GM23338 (cell line): Measurements from ENCODE around the gene LAMB3. TPM values are rescaled to one million over a fixed set of nuclear protein-coding genes. Genes with fewer than 3 reads are reported as not detected.

Source experiments
- ATAC-seq: fragments of 200-7000 bp; cut with Tn5 transposase; 3 replicates; pipeline ENCODE4 v1.9.1; 2020
- DNase-seq: peaks from one replicate; pipeline ENCODE4 v3.0.0-alpha.2; 2015; ENCODE audit warnings: low spot score
- H2AFZ ChIP-seq: fragments of 200-600 bp; sonication (generic); 2 replicates; pipeline ENCODE4 v1.8.0; 2016; ENCODE audit warnings: antibody characterized with exemption, mild to moderate bottlenecking, moderate library complexity
- H3F3A ChIP-seq: fragments of 200-600 bp; sonication (generic); replicated peaks from 2 replicates; pipeline ENCODE4 v1.8.0; 2017; ENCODE audit warnings: antibody characterized with exemption, mixed run types, low read depth
- H3K27ac ChIP-seq: fragments of 200-600 bp; sonication (generic); 2 replicates; pipeline ENCODE4 v1.6.1; 2016; ENCODE audit warnings: low read depth
- H3K27me3 ChIP-seq: fragments of 200-600 bp; sonication (generic); 2 replicates; pipeline ENCODE4 v1.8.0; 2016; ENCODE audit warnings: mild to moderate bottlenecking, mixed run types, moderate library complexity; ENCODE audit not compliant: insufficient read depth
- H3K36me3 ChIP-seq: fragments of 200-600 bp; sonication (generic); 2 replicates; pipeline ENCODE4 v1.8.0; 2016; ENCODE audit warnings: mild to moderate bottlenecking; ENCODE audit not compliant: insufficient read depth
- H3K4me1 ChIP-seq: fragments of 200-600 bp; sonication (generic); 2 replicates; pipeline ENCODE4 v1.8.0; 2016; ENCODE audit warnings: mild to moderate bottlenecking, moderate library complexity; ENCODE audit not compliant: insufficient read depth
- H3K4me2 ChIP-seq: fragments of 200-600 bp; sonication (generic); 2 replicates; pipeline ENCODE4 v1.7.1; 2017; ENCODE audit warnings: mixed run types
- H3K4me3 ChIP-seq: fragments of 200-600 bp; sonication (generic); 2 replicates; pipeline ENCODE4 v1.6.1; 2016; ENCODE audit warnings: mixed run types
- H3K79me2 ChIP-seq: fragments of 200-600 bp; sonication (generic); replicated peaks from 2 replicates; pipeline ENCODE4 v1.8.0; 2017; ENCODE audit warnings: mild to moderate bottlenecking; ENCODE audit not compliant: insufficient read depth
- H3K9me2 ChIP-seq: fragments of 200-600 bp; sonication (generic); 2 replicates; pipeline ENCODE4 v1.8.0; 2017; ENCODE audit not compliant: insufficient read depth
- H4K20me1 ChIP-seq: fragments of 200-600 bp; sonication (generic); replicated peaks from 2 replicates; pipeline ENCODE4 v1.8.0; 2017; ENCODE audit warnings: mild to moderate bottlenecking; ENCODE audit not compliant: insufficient read depth
- H3K27ac Mint-ChIP-seq: 2 replicates; pipeline ENCODE4 v1.8.0; 2020; ENCODE audit warnings: inconsistent platforms, mild to moderate bottlenecking, moderate library complexity, mixed read lengths
- H3K27me3 Mint-ChIP-seq: 3 replicates; pipeline ENCODE4 v1.8.0; 2022; ENCODE audit warnings: low read depth, mild to moderate bottlenecking, moderate library complexity, mixed read lengths, inconsistent platforms; ENCODE audit not compliant: insufficient read depth, poor library complexity
- H3K36me3 Mint-ChIP-seq: 3 replicates; pipeline ENCODE4 v1.8.0; 2021; ENCODE audit warnings: low read depth, mild to moderate bottlenecking, inconsistent platforms, moderate library complexity, mixed read lengths
- H3K4me1 Mint-ChIP-seq: 3 replicates; pipeline ENCODE4 v1.8.0; 2020; ENCODE audit warnings: mild to moderate bottlenecking, inconsistent platforms, mixed read lengths
- H3K4me3 Mint-ChIP-seq: 3 replicates; pipeline ENCODE4 v1.8.0; 2021; ENCODE audit warnings: moderate library complexity, mild to moderate bottlenecking, inconsistent platforms, mixed read lengths
- H3K9me3 Mint-ChIP-seq: 3 replicates; pipeline ENCODE4 v1.8.0; 2020; ENCODE audit warnings: moderate library complexity, mild to moderate bottlenecking, inconsistent platforms, mixed read lengths
- CREB1 ChIP-seq: fragments of 250-450 bp; sonication (Bioruptor Pico); IDR thresholded peaks from 2 replicates; pipeline ENCODE4 v1.5.0; 2020; ENCODE audit warnings: low read depth, mild to moderate bottlenecking, moderate library complexity
- CTCF ChIP-seq, 2 experiments: fragments of 200-600 bp in 1 of 2; sonication (generic) in 1 of 2; conservative IDR thresholded peaks; 2 replicates each; pipeline versions ENCODE4 v1.5.1 to v1.6.1; 2016 to 2017; ENCODE audit warnings: antibody characterized with exemption in 2 of 2, low read depth in 2 of 2, mild to moderate bottlenecking in 2 of 2, moderate library complexity in 1 of 2
- ETS1 ChIP-seq: IDR thresholded peaks from 2 replicates; pipeline ENCODE4 v1.6.1; 2016; ENCODE audit warnings: antibody characterized with exemption
- EZH2 ChIP-seq: fragments of 200-600 bp; sonication (generic); IDR thresholded peaks from one replicate; pipeline ENCODE4 v1.8.0; 2017; ENCODE audit warnings: antibody characterized with exemption, mild to moderate bottlenecking, low read depth; ENCODE audit not compliant: unreplicated experiment
- EZH2phosphoT487 ChIP-seq: fragments of 200-600 bp; sonication (generic); IDR thresholded peaks from one replicate; pipeline ENCODE4 v1.8.1; 2018; ENCODE audit warnings: antibody characterized with exemption; ENCODE audit not compliant: unreplicated experiment
- JUNB ChIP-seq: IDR thresholded peaks from one replicate; pipeline ENCODE4 v1.6.1; 2016; ENCODE audit warnings: antibody characterized with exemption; ENCODE audit not compliant: unreplicated experiment
- NANOG ChIP-seq: IDR thresholded peaks from 2 replicates; pipeline ENCODE4 v1.6.1; 2016; ENCODE audit warnings: antibody characterized with exemption, borderline replicate concordance
- REST ChIP-seq: IDR thresholded peaks from one replicate; pipeline ENCODE4 v1.6.1; 2018; ENCODE audit warnings: antibody characterized with exemption; ENCODE audit not compliant: unreplicated experiment
- STAT1 ChIP-seq: IDR thresholded peaks from one replicate; pipeline ENCODE4 v1.6.1; 2016; ENCODE audit warnings: antibody characterized with exemption; ENCODE audit not compliant: unreplicated experiment
- ZNF331 ChIP-seq: fragments of 250-450 bp; sonication (Bioruptor Pico); IDR thresholded peaks from 2 replicates; pipeline ENCODE4 v1.5.0; 2020; ENCODE audit warnings: low read depth, mild to moderate bottlenecking, moderate library complexity
- polyA plus RNA-seq: library from polyadenylated mRNA; unstranded; fragments of >200 nt; fragmentation: Nextera tagmentation; extraction: Ambion mirVana; gene quantifications from 2 replicates; pipeline ENCODE4 v1.2.1, GENCODE V29; 2016
- total RNA-seq: library from RNA; depleted of rRNA; stranded (reverse); fragments of >200 nt; shearing (Covaris generic); gene quantifications from 2 replicates; pipeline ENCODE4 v1.2.3, GENCODE V29; 2014

The LAMB3 gene
- total and polyA plus RNA-seq, 2 experiments from 2014 or later: 0.05 to 0.52 TPM

GRCh38 chr1:209614906-209615305 is 37.3 kb downstream of the LAMB3 start (continued):
- no peak for TF ChIP-seq REST
- no peak for TF ChIP-seq ETS1

GRCh38 chr1:209614151-209614420 is 38.1 kb downstream of the LAMB3 start:
- Mint-ChIP-seq H3K27me3 (peaks cover 5% of the 10 kb centered on the region), H3K36me3 (no peaks in the 10 kb centered on the region; the same call in 2 of the 3 replicates), H3K9me3 (no peaks in the 10 kb centered on the region), H3K4me3 (no peak overlapping the region), H3K27ac (no peak overlapping the region), H3K4me1 (no peaks in the 10 kb centered on the region; the same call in 2 of the 3 replicates)
- Histone ChIP-seq H3K9me2 (no peaks in the 10 kb centered on the region), H3K4me3 (no peak overlapping the region), H3K79me2 (no peaks in the 10 kb centered on the region), H3K36me3 (no peaks in the 10 kb centered on the region), H3K27ac (no peak overlapping the region), H4K20me1 (no peaks in the 10 kb centered on the region), H3K27me3 (no peaks in the 10 kb centered on the region), H3K4me2 (no peak overlapping the region), H3F3A (no peaks in the 10 kb centered on the region), H2AFZ (no peak overlapping the region), H3K4me1 (no peaks in the 10 kb centered on the region)
- DNase-seq (no peak), ATAC-seq (no peak)
- TF ChIP-seq STAT1 (no peak), CREB1 (CRISPR knock-in tag) (no peak), ETS1 (no peak), EZH2 (no peak), EZH2phosphoT487 (no peak), ZNF331 (CRISPR knock-in tag) (no peak), CTCF (conservative IDR thresholded peaks at IDR 0.05; ENCODE audit: low read depth in 2 of 2) (no peak), REST (no peak), JUNB (no peak), NANOG (no peak)
